Naive thymus-derived CD8-positive, alpha-beta T cell (primary cell): ENCODE measurements around the gene SLC7A8. TPM values are rescaled to one million over a fixed set of nuclear protein-coding genes. Genes with fewer than 3 reads are reported as not detected.
A peak's percentile ranks its signal among the peaks of the same experiment; 100 is the strongest.

Experiments
- ATAC-seq, 2 donors: fragments of 150-1000 bp; cut with Tn5 transposase in 1 of 2; sonication (Bioruptor Pico), chemical (Tn5 transposase) in 1 of 2; 1 replicate in 1 of 2; 2 replicates in 1 of 2; pipeline ENCODE4 v1.10.0; 2021; ENCODE audit warnings: mild to moderate bottlenecking in 2 of 2, moderate library complexity in 2 of 2
- POLR2A ChIA-PET: fragments of 350-600 bp; sonication (Branson Sonifier 250); formaldehyde crosslinking; loops from one replicate; lab custom pipeline; 2021; ENCODE audit warnings: antibody characterized with exemption; lab: Charles Lee
- DNase-seq, 10 donors: peaks; one replicate each; pipeline versions ENCODE4 v3.0.0 to v3.0.0-alpha.2; 2020 to 2022
- H3K27ac Mint-ChIP-seq, 10 donors: one replicate each; pipeline ENCODE4 v1.8.0; 2020 to 2022; ENCODE audit warnings: mild to moderate bottlenecking in 10 of 10, mixed read lengths in 10 of 10, moderate library complexity in 4 of 10, inconsistent platforms in 1 of 10
- H3K27me3 Mint-ChIP-seq, 5 donors: one replicate each; pipeline ENCODE4 v1.8.0; 2021 to 2022; ENCODE audit warnings: mixed read lengths in 5 of 5
- H3K36me3 Mint-ChIP-seq, 3 donors: one replicate each; pipeline ENCODE4 v1.8.0; 2020 to 2022; ENCODE audit warnings: mixed read lengths in 3 of 3, mild to moderate bottlenecking in 2 of 3, inconsistent platforms in 1 of 3
- H3K4me1 Mint-ChIP-seq, 4 donors: one replicate each; pipeline ENCODE4 v1.8.0; 2021 to 2022; ENCODE audit warnings: mixed read lengths in 4 of 4
- H3K4me3 Mint-ChIP-seq, 10 donors: one replicate each; pipeline ENCODE4 v1.8.0; 2020 to 2022; ENCODE audit warnings: mild to moderate bottlenecking in 10 of 10, mixed read lengths in 10 of 10, moderate library complexity in 6 of 10, inconsistent platforms in 1 of 10
- H3K9me3 Mint-ChIP-seq, 9 donors: one replicate each; pipeline ENCODE4 v1.8.0; 2020 to 2022; ENCODE audit warnings: mixed read lengths in 9 of 9, mild to moderate bottlenecking in 3 of 9, inconsistent platforms in 1 of 9, moderate library complexity in 1 of 9
- polyA plus RNA-seq, 3 donors: library from polyadenylated mRNA; unstranded; fragments of 300-500 nt; fragmentation: Illumina TruSeq; gene quantifications; one replicate each; pipeline ENCODE4 v1.2.3, GENCODE V29; 2021
- total RNA-seq, 8 experiments: library from RNA in 2 of 8; stranded (reverse) in 2 of 8; gene quantifications; one replicate each; pipeline ENCODE4 v1.2.3 and lab custom pipeline; 2021 to 2026

Gene SLC7A8
- total and polyA plus RNA-seq, 5 experiments from 2014 or later, result 4.0 to 12.8 (median 7.9) TPM

DNA sequence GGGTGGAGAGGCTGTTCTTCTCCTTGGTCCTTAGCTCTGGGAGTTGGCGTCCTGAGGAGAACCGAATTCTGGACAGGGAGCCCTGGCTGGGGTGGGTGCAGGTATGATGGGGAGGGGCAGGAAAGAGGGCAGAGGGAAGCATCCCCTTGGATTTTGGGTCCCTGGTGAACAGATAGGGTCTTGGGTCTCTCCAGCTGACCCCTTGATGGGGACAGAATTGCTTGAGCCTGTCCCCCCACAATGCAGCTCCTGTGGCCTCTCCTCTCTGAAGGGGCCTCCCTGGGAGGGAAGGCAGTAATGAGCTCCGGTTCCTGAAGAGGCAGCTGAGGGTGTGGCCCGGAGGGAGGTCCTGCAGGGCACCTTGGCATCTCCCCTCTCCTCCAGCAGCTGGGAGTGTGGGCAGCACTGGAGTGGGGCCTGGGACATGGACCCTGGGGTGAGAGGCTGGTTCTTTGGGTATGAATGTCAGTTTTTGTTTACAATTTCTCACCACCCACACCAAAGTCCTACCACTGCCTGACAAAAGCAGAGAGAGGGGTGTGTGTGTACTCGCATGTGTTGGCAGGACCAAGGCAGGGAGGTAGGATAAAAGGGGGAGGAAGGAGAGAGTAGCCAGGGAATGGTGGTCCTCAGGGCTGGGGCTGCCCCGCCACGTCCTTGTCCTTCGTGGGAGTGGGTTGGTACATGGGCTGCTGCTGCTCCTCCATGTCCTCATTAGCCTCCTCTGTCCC lies 56.7 kb downstream of the SLC7A8 start:
- peak overlapping the region in 2 of 10 donors; percentile 69 to 73 for H3K27ac Mint-ChIP-seq
- H3K4me3 Mint-ChIP-seq, result no peak overlapping the region
- no peaks in the 10 kb centered on the region for H3K27me3 Mint-ChIP-seq
- H3K36me3 Mint-ChIP-seq, result peaks cover 0 to 13% (median 0%) of the 10 kb centered on the region in 3 donors
- DNase-seq (no peak), ATAC-seq (no peak)
- POLR2A ChIA-PET, result no interaction called here
- H3K4me1 Mint-ChIP-seq, result peaks cover 6 to 15% (median 8%) of the 10 kb centered on the region in 4 donors
- no peaks in the 10 kb centered on the region for H3K9me3 Mint-ChIP-seq

DNA sequence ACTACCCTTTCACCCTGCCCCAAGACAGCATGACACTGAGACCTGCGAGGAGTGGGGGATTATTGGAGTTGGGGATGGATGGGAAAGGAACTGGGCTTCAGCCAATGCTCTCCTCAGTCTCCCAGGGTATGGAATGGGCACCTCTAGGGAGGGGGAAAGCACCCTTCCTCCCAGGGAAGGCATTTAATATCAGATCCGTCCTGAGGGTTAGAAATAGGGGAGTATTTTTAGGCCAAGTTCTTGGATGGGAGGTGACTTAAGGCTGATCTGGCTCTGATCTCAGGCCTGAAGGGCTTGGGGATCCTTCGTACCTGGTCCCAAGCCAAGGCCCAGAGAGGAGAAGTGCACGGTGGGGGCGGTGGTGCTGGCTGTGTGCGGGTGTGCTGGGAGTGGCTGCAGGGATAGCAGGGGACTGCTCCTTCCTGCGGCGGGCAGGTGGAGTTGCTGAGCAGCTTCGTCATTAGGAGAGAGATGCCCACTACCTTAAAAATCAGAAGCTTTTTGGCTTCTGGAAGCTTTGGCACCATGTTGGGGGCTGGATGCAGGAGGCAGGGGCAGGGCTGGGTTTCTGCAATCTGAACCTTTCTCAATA lies 57.4 kb downstream of the SLC7A8 start:
- H3K27me3 Mint-ChIP-seq, result no peaks in the 10 kb centered on the region
- POLR2A ChIA-PET, result no interaction called here
- H3K4me1 Mint-ChIP-seq, result peaks cover 11 to 20% (median 14%) of the 10 kb centered on the region in 4 donors
- ATAC-seq, result no peak
- H3K36me3 Mint-ChIP-seq, result peaks cover 0 to 12% (median 0%) of the 10 kb centered on the region in 3 donors
- no peaks in the 10 kb centered on the region for H3K9me3 Mint-ChIP-seq
- no peak for DNase-seq
- no peak overlapping the region for H3K4me3 Mint-ChIP-seq
- peak overlapping the region in 2 of 10 donors; percentile 38 to 90 for H3K27ac Mint-ChIP-seq

DNA sequence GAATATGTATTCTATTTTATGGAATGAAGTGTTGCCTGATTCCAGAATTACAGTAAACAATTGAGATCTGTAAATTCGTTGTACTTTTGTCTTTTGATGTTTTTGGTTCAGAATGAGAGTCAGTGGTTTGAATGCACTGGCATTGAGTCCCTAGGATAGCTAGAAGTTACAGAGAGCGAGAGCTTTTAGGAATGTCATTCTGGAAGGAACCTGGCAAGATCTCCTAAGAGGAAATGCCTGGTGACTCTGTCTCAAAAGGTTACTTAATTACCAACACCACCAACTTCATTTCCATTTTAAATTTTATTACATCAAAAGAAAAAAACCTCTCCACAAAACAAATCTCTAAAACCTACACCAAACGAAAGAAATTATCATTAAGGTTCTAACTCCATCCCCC lies 58.4 kb downstream of the SLC7A8 start:
- H3K4me3 Mint-ChIP-seq, result no peak overlapping the region
- H3K27ac Mint-ChIP-seq, result peak overlapping the region in 3 of 10 donors; percentile 7 to 74 (median 49)
- POLR2A ChIA-PET, result no interaction called here
- no peaks in the 10 kb centered on the region for H3K27me3 Mint-ChIP-seq
- H3K4me1 Mint-ChIP-seq, result peaks cover 21 to 30% (median 23%) of the 10 kb centered on the region in 4 donors
- no peaks in the 10 kb centered on the region for H3K9me3 Mint-ChIP-seq
- ATAC-seq (no peak), DNase-seq (no peak)
- peaks cover 0 to 9% (median 0%) of the 10 kb centered on the region in 3 donors for H3K36me3 Mint-ChIP-seq

DNA sequence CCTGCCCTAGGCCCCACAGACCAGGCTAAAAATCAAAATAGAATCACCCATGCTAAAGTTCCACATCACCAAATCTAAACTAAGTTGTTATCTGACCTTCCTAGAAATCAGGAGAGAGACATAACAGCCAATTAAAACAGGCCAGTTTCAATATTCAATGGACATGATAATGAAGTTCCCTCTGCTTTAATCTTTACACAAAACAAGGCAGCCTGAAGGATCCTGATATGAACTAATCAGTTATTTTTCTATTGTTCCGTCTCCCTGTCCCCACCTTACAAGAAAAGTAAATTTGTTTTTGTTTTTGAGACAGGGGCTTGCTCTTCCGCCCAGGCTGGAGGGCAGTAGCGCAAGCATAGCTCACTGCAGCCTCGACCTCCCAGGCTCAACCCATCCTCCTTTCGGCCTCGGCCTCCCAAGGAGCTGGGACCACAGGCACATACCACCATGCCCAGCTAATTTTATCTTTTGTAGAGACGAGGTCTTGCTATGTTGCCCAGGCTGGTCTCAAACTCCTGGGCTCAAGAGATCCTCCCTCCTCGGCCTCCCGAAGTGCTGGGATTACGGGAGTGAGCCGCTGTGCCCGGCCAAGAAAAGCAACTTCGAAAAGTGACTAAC lies 59.0 kb downstream of the SLC7A8 start:
- Mint-ChIP-seq H3K4me1 (peaks cover 25 to 36% (median 29%) of the 10 kb centered on the region in 4 donors), H3K36me3 (peaks cover 0 to 9% (median 0%) of the 10 kb centered on the region in 3 donors), H3K27me3 (no peaks in the 10 kb centered on the region), H3K9me3 (no peaks in the 10 kb centered on the region), H3K27ac (peak overlapping the region in 4 of 10 donors; percentile 17 to 78 (median 66)), H3K4me3 (no peak overlapping the region)
- ATAC-seq (no peak), DNase-seq (no peak)
- POLR2A ChIA-PET, result no interaction called here

DNA sequence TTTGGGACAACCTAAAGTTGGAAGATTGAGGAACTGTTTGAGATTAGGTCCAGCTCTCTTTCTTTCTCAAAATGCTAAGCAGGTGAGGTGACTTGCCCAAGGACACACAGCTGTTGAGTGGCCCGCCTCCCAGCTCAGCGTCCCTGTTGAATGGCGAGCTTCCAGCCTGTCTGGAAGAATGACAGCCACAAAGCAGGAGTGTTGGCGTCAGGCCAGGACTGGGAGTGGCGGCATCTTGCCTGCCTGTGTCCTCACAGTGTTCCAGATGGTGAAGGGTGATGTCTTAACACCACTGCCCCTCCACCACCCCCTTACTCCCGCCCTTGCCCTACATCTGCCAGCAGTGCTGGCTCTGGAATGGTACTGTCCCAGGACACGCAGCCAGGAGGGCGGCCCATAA lies 60.0 kb downstream of the SLC7A8 start:
- no peaks in the 10 kb centered on the region for H3K9me3 Mint-ChIP-seq
- no peaks in the 10 kb centered on the region for H3K27me3 Mint-ChIP-seq
- no peak for ATAC-seq
- H3K4me1 Mint-ChIP-seq, result peaks cover 27 to 42% (median 38%) of the 10 kb centered on the region in 4 donors
- peak overlapping the region in 2 of 10 donors; percentile 34 to 78 for H3K27ac Mint-ChIP-seq
- no peak for DNase-seq
- POLR2A ChIA-PET, result interaction anchor here (1.4 kb wide), 1 partner anchor 29 kb away, joined by 7 read pairs; the partner anchor contains the start of gene ACIN1
- peaks cover 0 to 4% (median 0%) of the 10 kb centered on the region in 3 donors for H3K36me3 Mint-ChIP-seq
- no peak overlapping the region for H3K4me3 Mint-ChIP-seq

DNA sequence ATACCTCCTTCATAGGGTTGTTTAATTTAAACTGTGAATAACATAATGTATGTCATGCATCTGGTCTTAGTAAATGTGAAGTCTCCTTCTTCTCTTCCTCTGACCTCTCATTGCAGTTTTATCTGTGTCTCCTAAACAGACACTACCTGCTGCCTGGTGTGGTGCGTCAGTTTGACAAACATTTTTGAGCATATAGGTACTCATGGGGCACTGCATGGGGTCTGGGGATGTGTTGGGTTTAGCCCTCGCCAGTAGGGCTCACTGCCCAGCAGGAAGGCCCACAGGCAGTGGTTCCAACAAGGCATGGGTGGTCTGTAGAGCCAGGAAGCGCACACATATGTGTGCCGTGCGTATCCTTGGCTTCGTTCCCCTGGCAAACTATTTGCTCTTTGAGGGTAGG lies 61.4 kb downstream of the SLC7A8 start:
- Mint-ChIP-seq H3K4me1 (peaks cover 29 to 51% (median 46%) of the 10 kb centered on the region in 4 donors), H3K36me3 (no peaks in the 10 kb centered on the region), H3K9me3 (no peaks in the 10 kb centered on the region), H3K27me3 (no peaks in the 10 kb centered on the region), H3K27ac (peak overlapping the region in 6 of 10 donors; percentile 12 to 99 (median 20)), H3K4me3 (no peak overlapping the region)
- POLR2A ChIA-PET, result interaction anchor here (1.2 to 8.7 kb wide), 4 partner anchors 27 to 60 kb away, joined by 3 to 123 read pairs (median 12); partner anchors contain the start of genes ACIN1 and C14orf119
- ATAC-seq (no peak), DNase-seq (no peak)

DNA sequence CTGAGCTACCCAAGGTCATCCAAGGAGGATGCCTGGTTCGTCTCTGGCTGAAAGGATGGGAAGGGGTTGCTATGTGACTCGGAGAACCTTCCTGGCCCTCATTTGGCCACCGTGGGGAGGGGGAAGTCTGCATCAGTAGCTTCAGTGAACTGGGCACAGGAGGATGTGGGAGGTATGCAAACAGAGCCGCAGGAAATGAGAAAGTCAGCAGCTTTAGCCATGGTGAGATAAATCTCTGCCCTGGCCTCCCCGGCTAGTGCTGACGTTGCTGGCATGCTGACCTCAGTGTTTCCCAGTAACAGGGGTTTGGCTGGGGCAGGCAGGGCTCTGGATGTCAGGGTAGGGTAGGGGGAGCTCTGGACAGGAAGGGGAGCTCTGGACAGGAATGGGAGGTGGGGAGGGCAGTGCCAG lies 62.1 kb downstream of the SLC7A8 start:
- Mint-ChIP-seq H3K27me3 (no peaks in the 10 kb centered on the region), H3K9me3 (no peaks in the 10 kb centered on the region), H3K27ac (peak overlapping the region; percentile 90 to 99 (median 98)), H3K4me1 (peaks cover 29 to 59% (median 53%) of the 10 kb centered on the region in 4 donors), H3K36me3 (no peaks in the 10 kb centered on the region), H3K4me3 (peak overlapping the region in 8 of 10 donors; percentile 42 to 90 (median 78))
- DNase-seq, result no peak
- POLR2A ChIA-PET, result interaction anchor here (1.1 to 8.7 kb wide), 11 partner anchors 26 to 201 kb away, joined by 3 to 123 read pairs (median 11); partner anchors contain the start of genes ACIN1, C14orf119, HOMEZ and PABPN1
- ATAC-seq, result no peak

DNA sequence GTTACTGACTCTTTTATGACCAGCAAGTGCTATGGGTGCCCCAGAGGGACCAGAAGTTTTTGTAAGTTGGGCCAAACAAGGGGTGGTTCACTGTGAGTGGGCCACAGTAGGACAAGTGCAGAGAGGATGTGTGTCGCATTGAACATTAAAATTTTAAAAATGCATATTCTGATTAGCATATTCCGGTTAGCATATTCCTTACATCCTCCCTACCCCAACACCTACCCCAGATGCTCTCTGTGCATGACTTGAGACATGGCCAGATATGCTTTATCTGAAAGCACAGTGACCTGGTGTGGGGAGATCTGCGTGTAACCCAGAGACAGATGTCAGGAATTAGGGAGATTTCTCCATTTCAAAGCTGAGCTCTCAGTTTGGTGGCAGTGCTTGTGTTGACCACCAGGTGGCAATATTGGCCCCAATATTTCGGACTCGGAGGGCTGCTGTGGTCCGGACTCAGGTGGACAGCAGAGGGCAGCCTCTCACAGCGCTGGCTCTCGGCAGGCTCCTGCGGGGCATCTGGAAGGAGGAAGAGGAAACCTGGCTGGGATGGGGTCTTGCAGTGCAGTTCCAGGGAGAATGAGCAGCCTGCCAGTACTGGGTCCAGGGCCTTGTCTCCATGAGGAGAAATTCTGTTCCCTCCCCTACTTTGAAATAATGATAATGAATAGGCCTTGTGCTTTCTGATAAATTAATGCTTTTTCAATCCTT lies 62.8 kb downstream of the SLC7A8 start:
- Mint-ChIP-seq H3K4me1 (peaks cover 27 to 65% (median 53%) of the 10 kb centered on the region in 4 donors), H3K4me3 (peak overlapping the region; percentile 61 to 90 (median 81)), H3K27ac (peak overlapping the region; percentile 94 to 99 (median 98)), H3K36me3 (no peaks in the 10 kb centered on the region), H3K9me3 (no peaks in the 10 kb centered on the region), H3K27me3 (no peaks in the 10 kb centered on the region)
- POLR2A ChIA-PET, result interaction anchor here (0.5 to 8.7 kb wide), 20 partner anchors 10 to 201 kb away, joined by 3 to 123 read pairs (median 5); partner anchors contain the start of genes ACIN1, C14orf119, HOMEZ and PABPN1
- peak; percentile 64 to 89 (median 78) for DNase-seq
- peak; percentile 53 to 63 for ATAC-seq

DNA sequence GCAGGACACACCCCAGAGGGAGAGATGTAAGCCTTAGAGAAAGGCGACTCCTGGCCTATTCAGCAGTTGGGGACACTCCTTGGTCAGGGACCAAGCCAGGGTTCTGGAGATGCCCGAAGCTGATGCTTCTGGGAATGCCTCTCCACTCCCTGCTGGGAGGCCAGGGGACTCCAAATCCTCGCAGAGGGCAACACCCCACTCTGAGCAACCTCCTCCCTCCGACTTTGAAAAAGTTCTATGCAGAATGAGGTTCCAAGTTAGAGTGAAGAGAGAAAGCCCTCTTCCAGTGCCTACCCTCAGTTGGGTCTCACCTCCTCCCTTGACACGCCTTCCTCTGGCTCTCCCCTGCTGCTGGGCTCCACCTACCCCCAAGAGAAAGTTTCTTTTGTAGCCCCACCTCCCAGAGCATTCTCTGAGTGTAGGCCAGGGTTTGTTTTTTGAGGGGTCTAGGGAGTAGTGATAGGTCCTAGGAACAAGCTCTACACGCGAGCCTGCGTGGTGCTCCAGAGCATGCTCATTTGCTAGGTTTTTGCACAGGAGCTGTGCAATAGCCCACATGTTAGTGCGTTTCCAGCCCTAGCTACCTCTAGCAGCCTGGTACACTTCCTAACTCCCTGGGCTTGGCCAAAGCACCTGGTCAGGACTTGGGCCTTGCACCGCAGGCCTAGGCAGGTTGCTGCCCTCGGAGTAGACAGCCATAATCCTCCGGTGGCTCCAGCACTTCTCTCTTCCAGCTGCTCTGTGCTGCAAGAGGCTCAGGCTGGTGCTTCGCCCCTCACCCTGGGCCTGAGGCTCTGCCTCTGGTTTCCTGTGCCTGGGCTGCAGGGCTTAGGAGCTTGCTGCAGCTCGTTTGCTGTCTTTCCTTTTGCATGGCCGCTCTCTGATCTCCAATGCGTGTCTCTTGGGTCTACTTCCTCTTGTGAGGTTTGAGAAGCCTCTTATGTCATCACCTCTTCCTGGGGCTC lies 63.8 kb downstream of the SLC7A8 start:
- H3K27ac Mint-ChIP-seq, result peak overlapping the region; percentile 94 to 99 (median 98)
- DNase-seq (peak; percentile 28 to 79 (median 56)), ATAC-seq (peak; percentile 75 to 80)
- peak overlapping the region; percentile 61 to 90 (median 81) for H3K4me3 Mint-ChIP-seq
- no peaks in the 10 kb centered on the region for H3K36me3 Mint-ChIP-seq
- no peaks in the 10 kb centered on the region for H3K9me3 Mint-ChIP-seq
- POLR2A ChIA-PET, result interaction anchor here (0.5 to 8.7 kb wide), 25 partner anchors 9 to 248 kb away, joined by 3 to 123 read pairs (median 5); partner anchors contain the start of genes ACIN1, C14orf119, HAUS4 and HOMEZ
- no peaks in the 10 kb centered on the region for H3K27me3 Mint-ChIP-seq
- H3K4me1 Mint-ChIP-seq, result peaks cover 27 to 70% (median 55%) of the 10 kb centered on the region in 4 donors

DNA sequence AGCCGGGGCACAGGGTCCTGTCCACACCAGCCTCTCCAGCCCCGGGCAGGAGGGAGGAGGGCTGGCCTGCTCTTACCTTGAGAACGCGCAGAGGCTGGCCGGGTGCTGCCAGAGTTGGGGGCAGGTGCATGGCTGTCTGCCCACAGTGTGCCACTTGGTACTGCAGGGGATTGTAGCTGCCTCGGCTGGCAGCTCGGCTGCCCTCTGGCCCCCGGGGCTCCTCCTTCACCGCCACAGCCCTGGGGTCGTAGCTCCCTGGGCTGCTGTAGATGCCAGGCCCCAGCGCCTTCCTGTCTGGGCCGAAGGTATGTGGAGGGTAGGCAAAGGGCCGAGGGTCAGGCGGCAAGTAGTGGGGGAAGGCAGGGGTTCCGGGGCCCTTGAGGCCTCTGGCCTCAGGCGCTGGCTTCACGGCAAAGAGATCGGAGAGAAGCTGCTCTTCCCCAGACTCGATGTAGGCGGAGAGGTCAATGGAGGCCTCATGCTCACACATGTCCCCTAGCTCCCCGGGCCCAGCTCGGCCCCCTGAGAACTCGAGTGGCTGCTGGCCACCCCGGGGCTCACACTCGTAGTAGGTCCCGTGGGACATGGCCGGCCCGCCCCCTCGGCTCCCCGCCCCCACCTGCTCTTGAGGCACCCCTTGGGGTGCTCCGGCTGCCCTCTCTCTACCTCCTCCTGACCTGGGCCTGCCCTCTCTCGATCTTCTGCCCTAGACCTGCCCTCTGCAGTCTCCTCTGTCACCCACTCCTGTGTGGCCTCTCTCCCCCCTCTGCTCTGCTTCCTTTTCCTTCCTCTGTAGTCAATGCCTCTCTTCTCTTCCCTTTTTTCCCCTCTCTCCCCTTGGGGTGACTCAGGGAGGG lies 64.7 kb downstream of the SLC7A8 start, which contains the start of gene CEBPE:
Gene CEBPE, minus strand, starts transcription at position 750 of the 857 bp plus-strand sequence. Its CDS starts 164 bp downstream, at position 586.
- Mint-ChIP-seq H3K4me3 (peak within 1 kb of the TSS; percentile 61 to 90 (median 81)), H3K9me3 (no peaks in the 10 kb centered on the region), H3K27me3 (peaks cover 0 to 3% (median 0%) of the 10 kb centered on the region in 5 donors), H3K4me1 (peaks cover 29 to 79% (median 60%) of the 10 kb centered on the region in 4 donors), H3K27ac (peak within 1 kb of the TSS; percentile 95 to 99 (median 98)), H3K36me3 (no peaks in the 10 kb centered on the region)
- ATAC-seq (no peak), DNase-seq (peak in 1 of 10 donors; percentile 13)
- POLR2A ChIA-PET, result interaction anchor here (1.0 to 8.7 kb wide), 8 partner anchors 23 to 184 kb away, joined by 4 to 123 read pairs (median 10); partner anchors contain the start of genes ACIN1, C14orf119, HOMEZ and PPP1R3E
